Dermis blood vessel endothelial cell (primary cell): ENCODE measurements around the gene CYP8B1. TPM values are rescaled to one million over a fixed set of nuclear protein-coding genes. Genes with fewer than 3 reads are reported as not detected.
A peak's percentile ranks its signal among the peaks of the same experiment; 100 is the strongest.

Experiments used
- DNase-seq: peaks from one replicate; pipeline ENCODE4 v3.0.0; 2010
- total RNA-seq: library from RNA; depleted of rRNA; stranded (reverse); fragments of >200 nt; gene quantifications from 2 replicates; pipeline ENCODE4 v1.2.3, GENCODE V29; 2014

Gene CYP8B1
- total RNA-seq, 1 donor from 2014 or later: not detected

GRCh38 chr3:42851228-42851834 is 24.3 kb downstream of the CYP8B1 start:
- DNase-seq: no peak

DNA sequence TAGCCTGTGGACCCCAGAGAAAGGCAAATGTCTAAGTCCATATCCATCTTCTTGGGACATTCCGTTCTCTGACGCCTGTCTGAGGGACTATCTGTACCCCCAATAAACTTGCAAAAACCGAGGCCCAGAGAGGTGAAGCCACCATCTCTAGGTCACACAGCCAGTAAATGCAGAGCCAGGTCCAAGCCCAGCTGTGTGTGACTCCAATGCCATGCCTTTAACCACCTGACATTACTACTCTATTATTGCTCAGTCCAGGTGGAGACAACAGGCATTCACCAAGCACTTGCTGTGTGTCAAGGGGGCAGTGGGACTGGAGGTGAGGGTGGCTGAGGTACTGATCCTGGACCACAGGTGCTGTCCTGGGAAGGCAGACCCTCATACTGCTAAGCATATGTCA is 25.4 kb downstream of the CYP8B1 start:
- no peak for DNase-seq

DNA sequence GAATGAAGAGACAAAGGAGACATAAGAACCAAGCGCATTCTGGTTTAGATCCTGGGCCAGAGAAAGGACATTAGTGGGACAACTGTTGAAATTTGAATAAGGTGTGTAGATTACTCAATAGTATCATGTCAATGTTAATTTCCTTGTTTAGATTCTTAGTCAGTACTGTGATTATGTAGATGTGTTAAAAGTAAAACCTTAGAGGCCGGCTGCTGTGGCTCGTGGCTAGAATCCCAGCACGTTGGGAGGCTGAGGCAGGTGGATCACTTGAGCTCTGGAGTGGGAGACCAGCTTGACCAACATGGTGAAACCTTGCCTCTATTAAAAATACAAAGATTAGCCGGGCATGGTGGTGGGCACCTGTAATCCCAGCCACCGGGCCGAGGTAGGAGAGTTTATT is 26.7 kb downstream of the CYP8B1 start:
- DNase-seq: no peak

DNA sequence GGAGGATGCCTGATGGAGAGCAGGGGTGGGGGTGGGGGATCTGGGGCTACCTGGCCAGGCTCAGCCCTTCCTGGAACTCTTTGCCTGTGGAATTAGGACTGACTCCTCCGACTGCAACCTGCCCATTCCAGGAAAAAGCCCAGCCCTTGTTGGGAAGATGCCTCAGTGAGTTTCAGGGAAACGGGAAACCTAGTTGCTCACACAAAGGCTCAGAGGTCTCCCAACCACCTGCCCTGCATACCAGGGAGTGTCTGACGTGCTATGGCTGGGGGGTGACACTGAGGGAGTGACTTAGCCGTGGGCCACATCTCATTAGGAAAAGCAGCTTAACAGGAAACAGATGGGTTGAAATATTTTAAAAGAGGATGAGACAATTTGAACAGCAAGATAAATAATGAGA is 27.9 kb downstream of the CYP8B1 start:
- DNase-seq: no peak

GRCh38 chr3:42846685-42847522 is 28.8 kb downstream of the CYP8B1 start:
- DNase-seq: no peak

DNA sequence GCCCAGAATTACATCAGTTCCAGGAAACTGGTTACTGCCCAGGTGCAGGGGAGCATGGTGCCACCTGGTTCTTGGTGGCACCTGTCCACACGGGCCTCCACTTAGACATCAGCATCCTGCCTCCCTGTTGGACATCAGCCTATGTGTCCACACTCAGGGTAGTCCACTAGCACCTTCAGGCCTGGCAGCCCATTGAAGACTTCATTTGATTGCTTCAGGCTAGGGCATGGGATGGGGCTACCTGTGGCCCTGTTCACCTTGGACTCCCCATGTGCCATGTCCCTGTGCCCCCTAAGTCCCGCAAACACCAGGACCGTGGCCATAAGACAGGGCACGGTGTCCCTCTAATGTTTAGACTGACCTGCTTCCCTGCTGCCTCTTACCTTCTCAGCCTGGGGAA is 30.9 kb downstream of the CYP8B1 start:
- DNase-seq: no peak

DNA sequence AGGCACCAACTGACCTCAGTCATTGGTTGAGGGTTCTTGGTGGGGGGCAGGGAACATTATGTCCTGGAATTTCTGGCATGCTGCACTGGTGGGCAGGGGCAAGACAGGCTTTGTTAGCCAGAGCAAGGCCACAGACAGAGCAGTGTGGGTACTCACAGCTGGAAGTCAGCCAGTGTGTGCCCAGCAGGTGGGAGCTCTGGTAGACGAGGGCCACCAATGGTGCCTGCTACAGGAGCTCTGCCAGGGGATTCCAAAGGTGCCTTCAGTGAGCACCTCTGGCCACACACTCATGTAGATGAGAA is 31.3 kb downstream of the CYP8B1 start:
- DNase-seq: no peak

GRCh38 chr3:42843713-42844411 is 31.8 kb downstream of the CYP8B1 start:
- DNase-seq: no peak

- DNase-seq: no peak
Measured at GRCh38 chr3:42841332-42841731, 34.3 kb downstream of the CYP8B1 start.

DNA sequence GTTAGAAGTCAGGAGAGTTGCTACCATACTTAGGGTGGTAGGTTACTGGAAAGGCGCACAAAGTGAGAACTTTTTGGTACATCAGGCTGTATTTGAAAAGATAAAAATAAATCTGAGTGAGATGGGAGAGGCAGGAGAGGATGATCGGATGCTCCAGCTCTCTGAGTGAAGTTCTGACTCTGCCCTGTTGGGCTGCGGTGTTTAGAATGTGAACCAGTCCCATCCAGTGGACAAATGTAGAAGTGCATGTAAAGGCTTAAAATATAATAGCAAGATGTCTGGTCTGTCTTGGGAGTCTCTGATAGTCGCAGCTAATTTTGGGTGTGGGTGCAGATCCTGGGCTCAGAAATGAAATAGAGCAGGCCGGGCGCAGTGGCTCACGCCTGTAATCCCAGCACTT is 36.1 kb downstream of the CYP8B1 start:
- peak; percentile 77 for DNase-seq

- no peak for DNase-seq
Measured at GRCh38 chr3:42838571-42838970, 37.1 kb downstream of the CYP8B1 start.

DNA sequence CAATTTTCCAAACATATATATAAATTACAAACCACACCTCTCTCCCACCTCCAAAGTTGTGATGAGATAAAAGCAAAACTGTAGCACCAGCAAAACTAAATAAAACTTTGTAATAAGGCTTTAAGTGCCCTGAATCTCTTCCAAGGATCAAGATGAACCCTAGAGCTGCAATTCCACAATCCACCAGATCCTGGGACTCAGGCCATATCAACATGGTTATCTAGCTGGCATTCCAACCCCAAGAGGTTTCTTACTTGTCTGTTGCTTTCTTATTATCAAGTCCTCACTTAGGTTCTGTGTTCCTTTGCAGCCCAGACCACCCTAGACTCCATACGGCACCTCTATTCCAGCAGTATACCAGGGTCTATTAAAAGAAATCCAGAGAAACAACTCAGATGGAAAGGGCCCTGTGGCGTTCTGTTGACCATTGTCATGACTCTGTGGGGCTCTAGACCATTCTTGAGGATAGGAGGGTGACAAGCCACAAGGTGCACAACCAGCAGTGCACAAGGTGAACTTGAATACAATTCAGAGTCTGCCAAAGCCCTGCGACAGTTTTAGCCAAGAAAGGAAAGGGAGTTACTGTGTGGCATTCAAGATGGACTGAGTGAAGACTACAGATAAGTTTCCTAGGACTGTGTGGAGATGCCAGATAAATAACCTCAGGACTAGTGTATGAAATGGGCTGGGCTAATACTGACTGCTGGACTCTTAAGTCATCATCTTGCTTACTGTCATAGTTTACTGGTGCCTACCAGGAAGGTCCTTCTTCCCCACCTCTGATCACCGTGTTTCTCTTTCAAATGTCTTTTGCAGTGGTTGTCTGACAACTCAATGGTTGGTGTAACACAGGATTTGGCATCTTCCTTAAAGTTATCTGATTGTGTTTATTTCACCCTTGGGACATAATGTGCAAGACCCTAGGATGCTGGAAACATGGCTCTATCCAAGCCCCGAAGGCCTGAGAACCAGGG is 39.2 kb downstream of the CYP8B1 start:
- no peak for DNase-seq

DNA sequence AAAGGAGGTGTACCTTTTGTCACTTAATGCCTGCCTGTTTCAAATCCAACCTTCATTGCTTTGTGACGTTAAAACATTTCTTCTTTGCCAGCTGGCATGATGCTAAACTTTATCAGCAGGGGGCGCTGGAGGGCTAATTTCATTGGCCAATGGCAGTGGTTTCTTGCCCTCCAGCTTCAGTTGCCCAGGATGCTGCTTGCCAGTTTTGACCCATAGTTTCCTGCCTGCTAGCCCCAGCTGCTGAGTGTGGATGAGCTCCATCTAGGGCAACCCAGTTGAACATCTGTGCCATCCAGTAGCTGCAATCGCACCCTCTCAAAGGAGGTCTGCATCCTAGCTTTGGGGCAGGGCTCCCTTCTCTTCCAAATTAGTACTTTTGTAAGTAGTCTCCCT is 44.4 kb downstream of the CYP8B1 start:
- DNase-seq: peak; percentile 63

GRCh38 chr3:42830437-42831320 is 45.0 kb downstream of the CYP8B1 start:
- DNase-seq: peak; percentile 22

DNA sequence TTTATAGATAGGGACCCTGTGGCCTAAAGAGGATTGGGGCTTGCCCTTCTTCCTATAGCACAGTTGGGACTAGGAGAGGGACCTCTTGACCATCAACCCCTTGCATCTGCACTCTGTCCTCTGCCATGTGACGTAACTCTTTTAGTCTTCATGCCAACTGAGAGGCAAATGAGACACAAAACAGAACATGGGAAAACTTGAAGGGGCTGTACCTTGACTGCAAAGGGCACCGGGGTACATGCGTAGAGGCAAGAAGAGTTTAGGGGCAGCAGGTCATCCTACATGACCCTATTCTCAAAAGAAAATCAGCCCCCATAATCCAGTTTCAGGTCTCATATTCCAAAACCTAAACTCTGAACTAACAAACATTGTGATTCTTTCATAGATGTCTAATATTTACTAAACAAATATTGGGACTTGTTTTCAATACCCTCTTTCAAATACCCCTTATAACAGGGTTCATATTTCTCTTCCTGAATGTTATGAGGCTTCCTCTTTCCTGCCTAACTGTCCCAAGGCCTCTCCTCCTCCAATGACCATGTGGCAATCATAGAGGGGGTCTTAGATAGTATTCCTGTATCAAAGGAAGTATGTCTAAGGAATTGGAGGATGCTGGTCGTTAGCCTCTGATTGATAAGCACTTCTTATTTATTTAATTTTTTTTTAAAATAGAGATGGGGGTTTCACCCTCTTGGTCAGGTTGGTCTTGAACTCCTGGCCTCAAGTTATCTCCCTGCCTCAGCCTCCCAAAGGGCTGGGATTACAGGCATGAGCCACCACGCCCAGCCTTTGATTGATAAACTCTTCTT is 45.8 kb downstream of the CYP8B1 start:
- DNase-seq: no peak

DNA sequence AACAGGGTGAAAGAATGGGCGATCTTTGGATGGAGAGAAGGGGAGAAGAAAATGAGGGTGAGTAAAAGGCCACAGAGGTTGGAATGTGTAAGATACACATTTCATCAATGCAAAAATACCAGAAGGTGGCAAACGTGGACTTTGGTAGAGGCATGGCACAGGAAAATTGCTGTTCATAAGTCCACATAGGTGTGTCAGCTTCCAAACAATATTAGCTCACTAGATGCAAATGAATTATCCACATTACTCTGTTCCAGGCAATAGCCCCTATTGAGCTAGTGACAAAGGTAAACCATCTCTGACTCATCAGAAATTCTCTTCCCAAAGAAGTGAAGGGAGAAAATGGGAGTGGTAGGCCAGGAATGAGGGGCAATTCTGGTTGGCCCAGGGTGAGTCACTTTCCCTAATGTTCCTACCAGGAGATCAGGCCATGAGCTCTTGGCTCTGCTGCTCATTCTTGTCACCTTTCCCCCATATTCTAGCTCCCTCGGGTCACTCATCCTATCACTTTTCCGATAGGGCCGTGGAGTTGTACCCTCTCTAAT is 46.5 kb downstream of the CYP8B1 start:
- DNase-seq: no peak

GRCh38 chr3:42827654-42828053 is 48.0 kb downstream of the CYP8B1 start:
- no peak for DNase-seq

GRCh38 chr3:42827023-42827422 is 48.7 kb downstream of the CYP8B1 start:
- no peak for DNase-seq

GRCh38 chr3:42826141-42826540 is 49.5 kb downstream of the CYP8B1 start:
- no peak for DNase-seq

DNA sequence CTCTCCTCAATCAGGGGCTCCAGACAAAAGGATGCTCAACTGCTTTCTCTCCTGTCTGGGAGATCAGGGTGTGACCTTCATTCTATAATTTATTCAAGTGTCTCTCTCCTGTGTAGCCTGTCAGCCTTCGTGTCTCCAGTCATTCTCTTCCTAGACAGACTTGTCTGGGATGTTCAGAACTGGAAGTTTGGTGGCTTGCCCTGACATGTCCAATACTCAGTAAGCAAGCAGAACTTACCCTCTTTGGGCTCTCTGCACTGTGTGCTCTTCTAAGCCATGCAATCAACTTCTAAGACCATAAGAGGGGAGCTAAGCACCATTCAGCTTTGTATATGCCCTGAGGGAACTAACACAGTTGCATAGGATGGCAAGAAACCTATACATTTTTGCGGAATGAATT is 52.3 kb downstream of the CYP8B1 start:
- DNase-seq: no peak

- no peak for DNase-seq
Measured at GRCh38 chr3:42822828-42823227, 52.9 kb downstream of the CYP8B1 start.
